OCI-LY3 (cell line): ENCODE results near the gene NLGN1.
"Not testable (repeated sequence)": the region's sequence is repeated elsewhere in the genome, so short reads cannot be mapped to it uniquely, and the experiment has no call there.

ENCODE experiments used
- CTCF ChIP-seq: fragments of 200-600, 300-600 bp; sonication (generic); IDR thresholded peaks from 2 replicates; pipeline ENCODE4 v1.5.1; 2014; ENCODE audit warnings: antibody characterized with exemption, low read length, low read depth
- EZH2phosphoT487 ChIP-seq: fragments of 200-600 bp; shearing (Covaris generic); IDR thresholded peaks from 2 replicates; pipeline ENCODE4 v1.6.1; 2018; ENCODE audit warnings: antibody characterized with exemption, mixed run types, low read depth

GRCh38 chr3:173594881-173595280 is 197.3 kb downstream of the NLGN1 start:
- not testable (repeated sequence) for TF ChIP-seq CTCF, EZH2phosphoT487
